H9 (cell line): ENCODE measurements around the gene KCTD7. TPM values are rescaled to one million over a fixed set of nuclear protein-coding genes. Genes with fewer than 3 reads are reported as not detected.

Experiments used
- DNase-seq: peaks from one replicate; pipeline ENCODE4 v3.0.0-alpha.2; 2017
- H2AFZ ChIP-seq: one replicate; pipeline ENCODE4 v1.6.1; 2013; ENCODE audit warnings: mild to moderate bottlenecking, low read length, control low read depth, moderate library complexity
- H2AK5ac ChIP-seq: 2 replicates; pipeline ENCODE4 v1.6.1; 2013; ENCODE audit warnings: low read length, control low read depth, mixed read lengths; ENCODE audit not compliant: insufficient read length
- H2BK120ac ChIP-seq: one replicate; pipeline ENCODE4 v1.6.1; 2013; ENCODE audit warnings: low read depth, mild to moderate bottlenecking, low read length, control low read depth, inconsistent platforms; ENCODE audit not compliant: poor library complexity, severe bottlenecking
- H2BK12ac ChIP-seq: 2 replicates; pipeline ENCODE4 v1.6.1; 2013; ENCODE audit warnings: low read length, control low read depth, mixed read lengths, low read depth; ENCODE audit not compliant: insufficient read length
- H2BK15ac ChIP-seq: 2 replicates; pipeline ENCODE4 v1.6.1; 2013; ENCODE audit warnings: low read depth, low read length, control low read depth
- H2BK20ac ChIP-seq: one replicate; pipeline ENCODE4 v1.6.1; 2013; ENCODE audit warnings: low read depth, mild to moderate bottlenecking, low read length, control low read depth, inconsistent platforms; ENCODE audit not compliant: poor library complexity, severe bottlenecking
- H2BK5ac ChIP-seq: 2 replicates; pipeline ENCODE4 v1.6.1; 2013; ENCODE audit warnings: low read length, control low read depth, mixed read lengths; ENCODE audit not compliant: insufficient read length
- H3K14ac ChIP-seq: 2 replicates; pipeline ENCODE4 v1.6.1; 2013; ENCODE audit warnings: low read length, control low read depth; ENCODE audit not compliant: insufficient read depth
- H3K18ac ChIP-seq: 2 replicates; pipeline ENCODE4 v1.6.1; 2013; ENCODE audit warnings: low read depth, mild to moderate bottlenecking, mixed read lengths, low read length, control low read depth; ENCODE audit not compliant: insufficient read length
- H3K23ac ChIP-seq: 2 replicates; pipeline ENCODE4 v1.6.1; 2013; ENCODE audit warnings: low read length, control low read depth, mixed read lengths, low read depth; ENCODE audit not compliant: insufficient read length
- H3K23me2 ChIP-seq: 2 replicates; pipeline ENCODE4 v1.6.1; 2013; ENCODE audit warnings: low read depth, mild to moderate bottlenecking, mixed read lengths, low read length, control low read depth; ENCODE audit not compliant: insufficient read length, poor library complexity, severe bottlenecking
- H3K27ac ChIP-seq: 2 replicates; pipeline ENCODE4 v1.5.1; 2013; ENCODE audit warnings: low read length, control low read depth, mixed read lengths, low read depth; ENCODE audit not compliant: insufficient read length
- H3K27me3 ChIP-seq: 2 replicates; pipeline ENCODE4 v1.6.1; 2013; ENCODE audit warnings: low read length, control low read depth, inconsistent platforms; ENCODE audit not compliant: insufficient read depth
- H3K4ac ChIP-seq: 2 replicates; pipeline ENCODE4 v1.6.1; 2013; ENCODE audit warnings: low read depth, mild to moderate bottlenecking, control low read depth, inconsistent platforms, low read length, moderate library complexity
- H3K4me1 ChIP-seq: 2 replicates; pipeline ENCODE4 v1.6.1; 2013; ENCODE audit warnings: low read length, control low read depth, inconsistent platforms; ENCODE audit not compliant: insufficient read depth
- H3K4me2 ChIP-seq: 2 replicates; pipeline ENCODE4 v1.6.1; 2013; ENCODE audit warnings: low read length, control low read depth, mixed read lengths; ENCODE audit not compliant: insufficient read length, insufficient read depth
- H3K56ac ChIP-seq: 2 replicates; pipeline ENCODE4 v1.6.1; 2013; ENCODE audit warnings: low read depth, mild to moderate bottlenecking, mixed read lengths, low read length, control low read depth; ENCODE audit not compliant: insufficient read length
- H3K79me1 ChIP-seq: 2 replicates; pipeline ENCODE4 v1.6.1; 2013; ENCODE audit warnings: low read depth, mild to moderate bottlenecking, moderate library complexity, low read length, control low read depth, inconsistent platforms; ENCODE audit not compliant: insufficient read depth, poor library complexity, severe bottlenecking
- H3K79me2 ChIP-seq: 2 replicates; pipeline ENCODE4 v1.6.1; 2013; ENCODE audit warnings: low read length, control low read depth, inconsistent platforms; ENCODE audit not compliant: insufficient read depth
- H3K9ac ChIP-seq: 2 replicates; pipeline ENCODE4 v1.6.1; 2013; ENCODE audit warnings: low read length, control low read depth, mixed read lengths; ENCODE audit not compliant: insufficient read length; ENCODE audit errors: extremely low read depth
- H3K9me3 ChIP-seq: one replicate; pipeline ENCODE4 v1.6.1; 2013; ENCODE audit warnings: low read depth, low read length, inconsistent platforms; ENCODE audit not compliant: control insufficient read depth
- H3T11ph ChIP-seq: one replicate; pipeline ENCODE4 v1.6.1; 2013; ENCODE audit warnings: mild to moderate bottlenecking, low read length, control low read depth, inconsistent platforms
- H4K20me1 ChIP-seq: one replicate; pipeline ENCODE4 v1.6.1; 2013; ENCODE audit not compliant: control insufficient read depth, insufficient read length, insufficient read depth
- H4K5ac ChIP-seq: 2 replicates; pipeline ENCODE4 v1.6.1; 2013; ENCODE audit warnings: low read depth, mild to moderate bottlenecking, mixed read lengths, low read length, control low read depth; ENCODE audit not compliant: insufficient read length
- H4K8ac ChIP-seq: replicated peaks from 2 replicates; pipeline ENCODE4 v1.6.1; 2013; ENCODE audit warnings: low read length, control low read depth, mixed read lengths, low read depth; ENCODE audit not compliant: insufficient read length
- H4K91ac ChIP-seq: 2 replicates; pipeline ENCODE4 v1.6.1; 2013; ENCODE audit warnings: low read depth, mild to moderate bottlenecking, moderate library complexity, mixed read lengths, low read length, control low read depth; ENCODE audit not compliant: insufficient read length
- H3K27ac Mint-ChIP-seq, 3 experiments: 2 replicates in 2 of 3; 3 replicates in 1 of 3; pipeline ENCODE4 v1.8.0; 2020 to 2021; ENCODE audit warnings: mixed read lengths in 3 of 3, mild to moderate bottlenecking in 1 of 3, moderate library complexity in 1 of 3
- H3K27me3 Mint-ChIP-seq: 2 replicates; pipeline ENCODE4 v1.8.0; 2021; ENCODE audit warnings: low read depth, mild to moderate bottlenecking, moderate library complexity, mixed read lengths
- H3K36me3 Mint-ChIP-seq, 3 experiments: 2 replicates in 2 of 3; 3 replicates in 1 of 3; pipeline ENCODE4 v1.8.0; 2020 to 2021; ENCODE audit warnings: low read depth in 3 of 3, mixed read lengths in 3 of 3; ENCODE audit not compliant: insufficient read depth in 1 of 3
- H3K4me1 Mint-ChIP-seq, 2 experiments: 2 replicates each; pipeline ENCODE4 v1.8.0; 2020; ENCODE audit warnings: mixed read lengths in 2 of 2
- H3K4me3 Mint-ChIP-seq, 2 experiments: 2 replicates in 1 of 2; 3 replicates in 1 of 2; pipeline ENCODE4 v1.8.0; 2020 to 2021; ENCODE audit warnings: mild to moderate bottlenecking in 2 of 2, mixed read lengths in 2 of 2, moderate library complexity in 1 of 2
- H3K9me3 Mint-ChIP-seq, 2 experiments: 2 replicates in 1 of 2; 3 replicates in 1 of 2; pipeline ENCODE4 v1.8.0; 2020; ENCODE audit warnings: mild to moderate bottlenecking in 2 of 2, mixed read lengths in 2 of 2, moderate library complexity in 1 of 2
- CTCF ChIP-seq: fragments of 200-600 bp; sonication (generic); conservative IDR thresholded peaks from 3 replicates; pipeline ENCODE4 v1.8.0; 2021; ENCODE audit warnings: antibody characterized with exemption, mild to moderate bottlenecking
- WGBS: extraction: QIAGEN DNeasy Blood & Tissue Kit; methylation state at CpG from one replicate; pipeline ENCODE4 v1.1.7; 2013; ENCODE audit warnings: missing lambda C conversion rate, low lambda C conversion rate, mixed read lengths; ENCODE audit not compliant: insufficient read length; ENCODE audit errors: extremely low coverage; 5-methylcytosine and 5-hydroxymethylcytosine counted together
- total RNA-seq: library from RNA; stranded (reverse); gene quantifications from 2 replicates; pipeline ENCODE4 v1.2.1, GENCODE V29; 2021

The KCTD7 gene
- total RNA-seq, 1 experiment from 2014 or later: 8.9 TPM

- Histone ChIP-seq H2BK12ac (no peak overlapping the region), H3K18ac (no peak overlapping the region), H3K79me1 (no peaks in the 10 kb centered on the region), H3K9ac (no peak overlapping the region), H3K9me3 (no peaks in the 10 kb centered on the region), H3K56ac (no peak overlapping the region), H3K79me2 (no peaks in the 10 kb centered on the region), H3K4ac (no peak overlapping the region), H3K4me2 (no peak overlapping the region), H4K20me1 (no peaks in the 10 kb centered on the region), H3T11ph (no peak overlapping the region), H4K5ac (no peak overlapping the region), H3K14ac (no peak overlapping the region), H4K8ac (no peak overlapping the region), H2AFZ (no peak overlapping the region), H3K27ac (no peak overlapping the region), H2BK120ac (no peak overlapping the region), H3K23ac (no peak overlapping the region), H2AK5ac (no peak overlapping the region), H2BK5ac (no peak overlapping the region), H4K91ac (no peak overlapping the region), H2BK20ac (no peak overlapping the region), H3K27me3 (no peaks in the 10 kb centered on the region), H3K4me1 (no peaks in the 10 kb centered on the region), H3K23me2 (no peaks in the 10 kb centered on the region), H2BK15ac (no peak overlapping the region)
- no CpG with 5 or more reads among the region's 3 CpGs for WGBS
- Mint-ChIP-seq H3K9me3 (no peaks in the 10 kb centered on the region), H3K4me1 (no peaks in the 10 kb centered on the region), H3K4me3 (no peak overlapping the region), H3K27ac (no peak overlapping the region), H3K36me3 (peaks cover 13 to 62% (median 36%) of the 10 kb centered on the region in 3 experiments), H3K27me3 (no peaks in the 10 kb centered on the region)
- no peak for TF ChIP-seq CTCF
- DNase-seq: no peak
These were observed 11.1 kb downstream of the KCTD7 start for GRCh38 chr7:66639773-66640172.
